ENCODE measurements around the gene SRI.

DNA sequence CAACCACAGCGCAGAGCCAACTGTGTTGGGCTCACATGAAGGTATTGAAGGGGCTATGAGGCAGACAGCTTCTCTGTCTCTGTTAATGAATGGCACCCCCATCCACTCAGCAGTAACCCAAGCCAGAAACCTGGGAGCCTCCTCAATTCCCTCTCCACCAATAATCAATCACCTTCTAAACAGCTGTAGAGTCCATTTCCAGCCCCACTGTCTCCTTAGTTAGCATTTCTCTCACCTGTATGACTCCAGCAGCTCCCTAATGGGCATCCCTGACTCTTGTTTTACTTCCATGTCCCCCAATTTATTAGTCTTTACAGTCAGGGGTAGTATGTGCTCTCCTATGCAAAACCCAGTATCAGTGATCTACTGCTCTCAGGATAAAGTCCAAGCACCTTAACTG lies 6.9 kb downstream of the SRI start:
- TF ChIP-seq, protein P1, sequence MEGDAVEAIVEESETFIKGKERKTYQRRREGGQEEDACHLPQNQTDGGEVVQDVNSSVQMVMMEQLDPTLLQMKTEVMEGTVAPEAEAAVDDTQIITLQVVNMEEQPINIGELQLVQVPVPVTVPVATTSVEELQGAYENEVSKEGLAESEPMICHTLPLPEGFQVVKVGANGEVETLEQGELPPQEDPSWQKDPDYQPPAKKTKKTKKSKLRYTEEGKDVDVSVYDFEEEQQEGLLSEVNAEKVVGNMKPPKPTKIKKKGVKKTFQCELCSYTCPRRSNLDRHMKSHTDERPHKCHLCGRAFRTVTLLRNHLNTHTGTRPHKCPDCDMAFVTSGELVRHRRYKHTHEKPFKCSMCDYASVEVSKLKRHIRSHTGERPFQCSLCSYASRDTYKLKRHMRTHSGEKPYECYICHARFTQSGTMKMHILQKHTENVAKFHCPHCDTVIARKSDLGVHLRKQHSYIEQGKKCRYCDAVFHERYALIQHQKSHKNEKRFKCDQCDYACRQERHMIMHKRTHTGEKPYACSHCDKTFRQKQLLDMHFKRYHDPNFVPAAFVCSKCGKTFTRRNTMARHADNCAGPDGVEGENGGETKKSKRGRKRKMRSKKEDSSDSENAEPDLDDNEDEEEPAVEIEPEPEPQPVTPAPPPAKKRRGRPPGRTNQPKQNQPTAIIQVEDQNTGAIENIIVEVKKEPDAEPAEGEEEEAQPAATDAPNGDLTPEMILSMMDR (IDR thresholded peaks at IDR 0.05) = no peak
- no peak for TF ChIP-seq POLR2A (IDR thresholded peaks at IDR 0.05)

Measured in uterus (tissue), 2 donors.